Measurements from ENCODE around the gene GOSR2. TPM values are rescaled to one million over a fixed set of nuclear protein-coding genes. Genes with fewer than 3 reads are reported as not detected.

The GOSR2 gene
- total and polyA plus RNA-seq, 2 of the 8 experiments (the other 6 are each of a cell fraction or from before 2014, with no cell fraction given) = 28.2 to 36.2 TPM

DNA sequence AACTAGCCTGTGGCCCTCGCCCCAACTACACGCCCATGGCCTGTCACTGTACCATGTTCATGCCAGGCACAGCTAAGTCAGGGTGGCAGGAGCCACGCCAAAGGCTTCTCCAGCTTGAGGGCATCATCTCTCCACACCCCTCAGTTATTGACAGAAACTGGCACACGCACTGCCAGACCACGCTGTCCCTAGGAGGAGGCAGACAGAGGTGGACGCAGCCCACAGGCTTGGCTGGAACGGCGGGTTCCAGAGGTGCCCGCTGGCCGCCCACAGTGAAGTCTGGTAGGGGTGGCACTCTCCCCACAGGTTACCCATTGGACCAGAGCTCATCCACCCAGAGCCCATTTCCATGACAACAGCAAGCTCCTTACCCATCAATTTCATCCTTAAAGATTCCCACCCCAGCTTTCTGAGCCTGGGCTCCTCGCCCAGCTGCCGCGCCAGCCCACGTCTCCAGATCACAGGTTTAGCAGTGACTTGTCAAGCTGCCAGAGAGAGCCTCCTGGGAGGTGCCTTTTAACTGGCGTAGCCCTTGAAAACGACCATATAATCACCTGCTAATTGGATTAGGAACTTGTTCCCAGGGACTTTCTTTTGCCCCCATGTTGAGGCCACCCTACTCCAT is 28.1 kb downstream of the GOSR2 start (continued):
- TF ChIP-seq, protein P1, sequence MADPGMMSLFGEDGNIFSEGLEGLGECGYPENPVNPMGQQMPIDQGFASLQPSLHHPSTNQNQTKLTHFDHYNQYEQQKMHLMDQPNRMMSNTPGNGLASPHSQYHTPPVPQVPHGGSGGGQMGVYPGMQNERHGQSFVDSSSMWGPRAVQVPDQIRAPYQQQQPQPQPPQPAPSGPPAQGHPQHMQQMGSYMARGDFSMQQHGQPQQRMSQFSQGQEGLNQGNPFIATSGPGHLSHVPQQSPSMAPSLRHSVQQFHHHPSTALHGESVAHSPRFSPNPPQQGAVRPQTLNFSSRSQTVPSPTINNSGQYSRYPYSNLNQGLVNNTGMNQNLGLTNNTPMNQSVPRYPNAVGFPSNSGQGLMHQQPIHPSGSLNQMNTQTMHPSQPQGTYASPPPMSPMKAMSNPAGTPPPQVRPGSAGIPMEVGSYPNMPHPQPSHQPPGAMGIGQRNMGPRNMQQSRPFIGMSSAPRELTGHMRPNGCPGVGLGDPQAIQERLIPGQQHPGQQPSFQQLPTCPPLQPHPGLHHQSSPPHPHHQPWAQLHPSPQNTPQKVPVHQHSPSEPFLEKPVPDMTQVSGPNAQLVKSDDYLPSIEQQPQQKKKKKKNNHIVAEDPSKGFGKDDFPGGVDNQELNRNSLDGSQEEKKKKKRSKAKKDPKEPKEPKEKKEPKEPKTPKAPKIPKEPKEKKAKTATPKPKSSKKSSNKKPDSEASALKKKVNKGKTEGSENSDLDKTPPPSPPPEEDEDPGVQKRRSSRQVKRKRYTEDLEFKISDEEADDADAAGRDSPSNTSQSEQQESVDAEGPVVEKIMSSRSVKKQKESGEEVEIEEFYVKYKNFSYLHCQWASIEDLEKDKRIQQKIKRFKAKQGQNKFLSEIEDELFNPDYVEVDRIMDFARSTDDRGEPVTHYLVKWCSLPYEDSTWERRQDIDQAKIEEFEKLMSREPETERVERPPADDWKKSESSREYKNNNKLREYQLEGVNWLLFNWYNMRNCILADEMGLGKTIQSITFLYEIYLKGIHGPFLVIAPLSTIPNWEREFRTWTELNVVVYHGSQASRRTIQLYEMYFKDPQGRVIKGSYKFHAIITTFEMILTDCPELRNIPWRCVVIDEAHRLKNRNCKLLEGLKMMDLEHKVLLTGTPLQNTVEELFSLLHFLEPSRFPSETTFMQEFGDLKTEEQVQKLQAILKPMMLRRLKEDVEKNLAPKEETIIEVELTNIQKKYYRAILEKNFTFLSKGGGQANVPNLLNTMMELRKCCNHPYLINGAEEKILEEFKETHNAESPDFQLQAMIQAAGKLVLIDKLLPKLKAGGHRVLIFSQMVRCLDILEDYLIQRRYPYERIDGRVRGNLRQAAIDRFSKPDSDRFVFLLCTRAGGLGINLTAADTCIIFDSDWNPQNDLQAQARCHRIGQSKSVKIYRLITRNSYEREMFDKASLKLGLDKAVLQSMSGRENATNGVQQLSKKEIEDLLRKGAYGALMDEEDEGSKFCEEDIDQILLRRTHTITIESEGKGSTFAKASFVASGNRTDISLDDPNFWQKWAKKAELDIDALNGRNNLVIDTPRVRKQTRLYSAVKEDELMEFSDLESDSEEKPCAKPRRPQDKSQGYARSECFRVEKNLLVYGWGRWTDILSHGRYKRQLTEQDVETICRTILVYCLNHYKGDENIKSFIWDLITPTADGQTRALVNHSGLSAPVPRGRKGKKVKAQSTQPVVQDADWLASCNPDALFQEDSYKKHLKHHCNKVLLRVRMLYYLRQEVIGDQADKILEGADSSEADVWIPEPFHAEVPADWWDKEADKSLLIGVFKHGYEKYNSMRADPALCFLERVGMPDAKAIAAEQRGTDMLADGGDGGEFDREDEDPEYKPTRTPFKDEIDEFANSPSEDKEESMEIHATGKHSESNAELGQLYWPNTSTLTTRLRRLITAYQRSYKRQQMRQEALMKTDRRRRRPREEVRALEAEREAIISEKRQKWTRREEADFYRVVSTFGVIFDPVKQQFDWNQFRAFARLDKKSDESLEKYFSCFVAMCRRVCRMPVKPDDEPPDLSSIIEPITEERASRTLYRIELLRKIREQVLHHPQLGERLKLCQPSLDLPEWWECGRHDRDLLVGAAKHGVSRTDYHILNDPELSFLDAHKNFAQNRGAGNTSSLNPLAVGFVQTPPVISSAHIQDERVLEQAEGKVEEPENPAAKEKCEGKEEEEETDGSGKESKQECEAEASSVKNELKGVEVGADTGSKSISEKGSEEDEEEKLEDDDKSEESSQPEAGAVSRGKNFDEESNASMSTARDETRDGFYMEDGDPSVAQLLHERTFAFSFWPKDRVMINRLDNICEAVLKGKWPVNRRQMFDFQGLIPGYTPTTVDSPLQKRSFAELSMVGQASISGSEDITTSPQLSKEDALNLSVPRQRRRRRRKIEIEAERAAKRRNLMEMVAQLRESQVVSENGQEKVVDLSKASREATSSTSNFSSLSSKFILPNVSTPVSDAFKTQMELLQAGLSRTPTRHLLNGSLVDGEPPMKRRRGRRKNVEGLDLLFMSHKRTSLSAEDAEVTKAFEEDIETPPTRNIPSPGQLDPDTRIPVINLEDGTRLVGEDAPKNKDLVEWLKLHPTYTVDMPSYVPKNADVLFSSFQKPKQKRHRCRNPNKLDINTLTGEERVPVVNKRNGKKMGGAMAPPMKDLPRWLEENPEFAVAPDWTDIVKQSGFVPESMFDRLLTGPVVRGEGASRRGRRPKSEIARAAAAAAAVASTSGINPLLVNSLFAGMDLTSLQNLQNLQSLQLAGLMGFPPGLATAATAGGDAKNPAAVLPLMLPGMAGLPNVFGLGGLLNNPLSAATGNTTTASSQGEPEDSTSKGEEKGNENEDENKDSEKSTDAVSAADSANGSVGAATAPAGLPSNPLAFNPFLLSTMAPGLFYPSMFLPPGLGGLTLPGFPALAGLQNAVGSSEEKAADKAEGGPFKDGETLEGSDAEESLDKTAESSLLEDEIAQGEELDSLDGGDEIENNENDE (IDR thresholded peaks at IDR 0.05; ENCODE audit: insufficient replicate concordance, low read length) = no peak
- TF ChIP-seq RNF2 (IDR thresholded peaks at IDR 0.05; ENCODE audit: borderline replicate concordance, low read depth, low read length, missing control alignments, poor library complexity, severe bottlenecking) (no peak), GABPA (IDR thresholded peaks at IDR 0.05; ENCODE audit: borderline replicate concordance, insufficient read depth, low read length) (no peak)
- TF ChIP-seq, protein P2, sequence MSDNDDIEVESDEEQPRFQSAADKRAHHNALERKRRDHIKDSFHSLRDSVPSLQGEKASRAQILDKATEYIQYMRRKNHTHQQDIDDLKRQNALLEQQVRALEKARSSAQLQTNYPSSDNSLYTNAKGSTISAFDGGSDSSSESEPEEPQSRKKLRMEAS (IDR thresholded peaks at IDR 0.05) = no peak
